GM19328 (cell line): ENCODE results near the gene NPY2R.

Experiments used
- ATAC-seq: cut with Tn5 transposase; IDR thresholded peaks from one replicate; pipeline ENCODE4 v1.9.1; 2021; ENCODE audit warnings: mild to moderate bottlenecking, moderate library complexity; ENCODE audit not compliant: unreplicated experiment

NPY2R gene, protein sequence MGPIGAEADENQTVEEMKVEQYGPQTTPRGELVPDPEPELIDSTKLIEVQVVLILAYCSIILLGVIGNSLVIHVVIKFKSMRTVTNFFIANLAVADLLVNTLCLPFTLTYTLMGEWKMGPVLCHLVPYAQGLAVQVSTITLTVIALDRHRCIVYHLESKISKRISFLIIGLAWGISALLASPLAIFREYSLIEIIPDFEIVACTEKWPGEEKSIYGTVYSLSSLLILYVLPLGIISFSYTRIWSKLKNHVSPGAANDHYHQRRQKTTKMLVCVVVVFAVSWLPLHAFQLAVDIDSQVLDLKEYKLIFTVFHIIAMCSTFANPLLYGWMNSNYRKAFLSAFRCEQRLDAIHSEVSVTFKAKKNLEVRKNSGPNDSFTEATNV

DNA sequence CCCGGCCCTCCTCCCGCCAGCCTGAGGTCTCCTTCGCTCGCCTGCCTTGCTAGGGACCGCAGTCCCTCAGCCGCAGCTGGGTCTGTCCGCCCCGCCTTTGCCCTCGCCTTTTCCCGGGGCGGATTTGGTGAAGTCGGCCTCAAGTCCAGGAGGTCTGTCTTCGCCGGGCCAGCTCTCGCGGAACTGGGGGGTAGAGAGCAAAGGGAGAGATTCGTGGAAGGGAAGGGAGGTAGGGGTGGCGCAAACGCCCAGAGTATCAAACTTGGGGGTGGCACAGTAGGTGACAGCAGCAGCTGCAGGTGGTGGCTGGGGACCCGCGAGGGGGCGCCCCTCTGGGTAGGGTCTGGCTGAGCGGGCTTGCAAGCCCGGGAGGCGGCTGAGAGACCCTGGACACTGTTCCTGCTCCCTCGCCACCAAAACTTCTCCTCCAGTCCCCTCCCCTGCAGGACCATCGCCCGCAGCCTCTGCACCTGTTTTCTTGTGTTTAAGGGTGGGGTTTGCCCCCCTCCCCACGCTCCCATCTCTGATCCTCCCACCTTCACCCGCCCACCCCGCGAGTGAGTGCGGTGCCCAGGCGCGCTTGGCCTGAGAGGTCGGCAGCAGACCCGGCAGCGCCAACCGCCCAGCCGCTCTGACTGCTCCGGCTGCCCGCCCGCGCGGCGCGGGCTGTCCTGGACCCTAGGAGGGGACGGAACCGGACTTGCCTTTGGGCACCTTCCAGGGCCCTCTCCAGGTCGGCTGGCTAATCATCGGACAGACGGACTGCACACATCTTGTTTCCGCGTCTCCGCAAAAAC lies at the start of gene NPY2R:
Gene NPY2R (plus strand): TSS at position 379 of the 797 bp plus-strand sequence. CDS start 5,304 bp downstream, outside the sequence.
- no peak for ATAC-seq

DNA sequence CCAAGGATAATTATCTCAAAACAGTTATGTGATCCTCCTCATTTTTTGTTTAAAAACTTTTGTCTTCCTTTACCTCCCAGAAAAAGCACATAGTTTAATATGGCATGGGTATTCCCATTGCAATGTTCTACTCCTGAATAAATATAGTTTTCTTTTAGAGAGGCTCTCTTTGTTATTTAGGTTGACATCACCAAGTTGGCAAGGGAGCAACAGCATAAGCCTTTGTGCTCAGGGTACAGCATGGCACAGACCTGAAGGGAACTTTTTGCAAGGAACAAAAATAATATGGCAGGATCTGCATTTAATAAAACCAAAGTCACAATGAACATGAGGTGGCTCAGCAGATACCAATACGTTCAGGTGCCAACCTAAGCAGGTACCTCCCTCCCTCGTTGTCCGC lies 47.1 kb upstream of the NPY2R start:
- ATAC-seq = no peak

DNA sequence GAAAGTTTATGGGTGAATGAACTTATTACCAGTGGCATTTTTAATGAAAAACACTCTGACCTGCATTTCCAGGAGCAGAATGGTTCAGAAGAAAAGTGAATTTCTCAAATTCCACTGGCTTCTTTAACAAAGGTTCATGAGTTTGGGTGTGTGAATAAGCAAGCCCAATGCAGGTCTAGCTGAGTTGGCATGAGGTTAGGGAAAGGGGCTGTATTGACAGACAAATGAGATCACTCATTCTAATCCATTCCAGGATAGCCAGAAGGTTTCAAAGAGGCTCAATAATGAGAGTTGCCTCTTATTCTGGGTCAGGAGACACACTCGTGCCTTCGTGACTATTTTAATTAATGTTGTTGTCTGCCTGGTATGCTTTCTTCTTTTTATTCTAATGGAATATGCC lies 43.7 kb upstream of the NPY2R start:
- ATAC-seq = no peak

DNA sequence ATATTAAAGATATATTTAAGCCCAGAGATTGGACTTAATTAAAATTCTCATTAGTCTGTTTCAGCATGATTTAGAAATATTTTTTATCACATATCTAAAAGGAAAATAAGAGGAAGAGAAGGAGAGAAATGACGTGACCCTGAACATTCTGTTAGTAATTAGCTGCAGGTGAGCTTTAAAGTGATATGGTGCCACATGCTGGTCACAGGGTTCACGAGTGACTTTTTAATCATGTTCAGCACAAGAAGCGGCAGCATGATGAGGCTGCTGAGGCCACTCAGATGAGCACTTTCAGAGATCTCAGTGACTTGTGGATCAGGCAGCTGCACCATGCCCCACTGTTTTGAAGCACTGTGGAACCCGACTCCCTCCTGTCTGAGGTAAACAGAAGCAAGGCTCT lies 37.9 kb upstream of the NPY2R start:
- no peak for ATAC-seq

DNA sequence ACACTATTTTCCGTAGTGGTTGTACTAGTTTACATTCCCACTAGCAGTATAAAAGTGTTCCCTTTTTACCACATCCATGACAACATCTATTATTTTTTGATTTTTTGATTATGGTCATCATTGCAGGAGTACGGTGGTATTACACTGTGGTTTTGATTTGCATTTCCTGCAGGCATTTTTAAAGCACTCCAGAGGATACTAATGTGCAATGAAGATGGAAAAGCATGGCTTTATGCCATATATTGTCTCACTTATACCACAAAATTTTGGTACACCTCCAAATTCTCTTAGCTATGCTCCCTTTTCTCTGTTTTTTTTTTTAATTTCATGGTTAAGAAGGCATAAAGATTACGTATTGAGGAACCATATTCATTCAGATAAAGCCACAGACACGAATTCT lies 35.1 kb upstream of the NPY2R start:
- ATAC-seq = no peak

DNA sequence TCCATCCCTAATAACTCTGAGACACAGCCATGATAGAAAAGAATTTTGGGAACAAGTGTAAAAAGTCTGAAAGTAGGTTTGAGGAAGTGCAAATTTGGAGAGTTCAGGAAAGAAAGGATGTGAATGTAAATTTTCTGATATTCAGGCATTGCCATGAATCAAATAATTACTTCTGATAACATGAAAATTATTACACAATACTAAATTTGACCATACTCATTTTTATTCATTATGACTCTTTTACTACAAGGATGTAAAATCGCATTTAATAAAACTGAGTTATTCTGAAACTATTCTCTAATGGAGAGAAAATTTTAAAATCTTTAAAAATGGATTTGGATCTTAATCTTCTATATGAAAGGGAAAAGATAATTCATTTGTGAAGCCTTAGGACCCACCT lies 33.8 kb upstream of the NPY2R start:
- no peak for ATAC-seq

DNA sequence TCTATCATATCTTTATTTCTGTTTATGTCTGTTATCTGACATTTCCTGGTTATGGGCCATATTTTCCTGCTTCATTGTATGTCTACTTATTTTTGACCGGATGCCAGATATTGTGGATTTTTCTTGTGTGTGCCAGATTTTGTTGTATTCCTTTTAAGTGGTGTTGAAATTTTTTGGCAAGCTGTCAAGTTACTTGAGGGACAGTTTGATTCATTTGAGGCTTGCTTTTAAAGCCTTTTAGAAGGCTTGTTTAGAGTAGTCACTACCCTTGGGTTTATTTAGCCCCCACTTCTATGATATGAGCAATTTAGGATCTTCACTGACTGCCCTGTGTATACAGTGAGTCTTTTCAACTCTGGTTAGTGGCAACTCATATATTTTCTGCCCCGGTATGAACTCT lies 29.2 kb upstream of the NPY2R start:
- no peak for ATAC-seq

DNA sequence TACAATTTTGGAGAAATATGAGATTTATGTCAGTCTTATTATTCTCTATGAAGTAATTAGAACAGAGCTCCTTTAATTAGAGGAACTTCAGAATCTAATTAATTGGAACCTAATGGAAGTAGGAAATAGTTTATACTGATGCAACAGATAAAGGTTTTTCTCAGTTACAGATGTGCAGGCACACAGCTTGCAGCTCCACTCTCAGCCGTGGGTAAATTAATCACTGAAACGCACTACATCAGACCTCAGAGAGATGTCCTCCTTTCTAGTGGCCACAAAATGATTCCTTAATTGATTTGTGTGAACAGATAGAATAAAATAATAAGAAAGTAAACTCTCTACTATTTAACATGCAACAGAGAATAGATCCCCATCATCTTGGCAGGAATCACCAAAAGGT lies 21.5 kb upstream of the NPY2R start:
- ATAC-seq = no peak

DNA sequence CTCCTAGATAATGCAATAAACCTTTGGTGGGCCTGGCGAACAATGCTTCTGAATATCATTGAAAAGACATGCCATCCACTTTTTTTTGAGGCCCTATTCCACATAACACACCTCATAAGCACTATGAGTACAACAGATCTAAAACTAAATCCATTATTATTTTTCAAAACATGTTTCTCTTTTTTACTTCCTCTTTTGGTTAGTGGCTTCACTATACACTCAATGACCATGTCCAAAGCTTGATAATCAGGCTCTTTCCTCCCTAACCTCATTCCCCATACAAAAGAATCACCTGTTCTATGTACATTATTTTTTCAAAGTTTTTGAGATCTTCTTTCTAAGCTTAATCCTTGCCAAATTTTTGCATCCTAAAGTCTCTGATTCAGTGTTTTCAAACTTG lies 20.4 kb upstream of the NPY2R start:
- ATAC-seq = no peak

DNA sequence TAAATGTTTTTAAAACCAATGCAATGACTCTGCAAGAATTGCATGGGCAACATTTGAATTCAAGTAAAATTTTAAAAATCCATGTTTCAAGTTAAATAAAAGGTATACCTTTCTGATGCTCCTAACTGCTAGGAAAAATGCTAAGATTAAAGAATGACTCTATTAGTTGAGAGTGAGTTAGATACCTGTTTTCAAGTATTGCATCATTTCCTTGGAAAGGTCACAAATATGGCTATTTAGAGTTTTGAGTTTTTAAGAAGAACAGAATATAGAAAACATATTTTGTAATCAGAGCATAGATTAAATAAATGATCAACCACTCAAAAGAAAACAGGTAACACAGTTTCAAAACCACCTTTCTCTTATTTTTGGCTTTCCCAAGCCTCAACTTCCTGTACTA lies 18.3 kb upstream of the NPY2R start:
- ATAC-seq = no peak

DNA sequence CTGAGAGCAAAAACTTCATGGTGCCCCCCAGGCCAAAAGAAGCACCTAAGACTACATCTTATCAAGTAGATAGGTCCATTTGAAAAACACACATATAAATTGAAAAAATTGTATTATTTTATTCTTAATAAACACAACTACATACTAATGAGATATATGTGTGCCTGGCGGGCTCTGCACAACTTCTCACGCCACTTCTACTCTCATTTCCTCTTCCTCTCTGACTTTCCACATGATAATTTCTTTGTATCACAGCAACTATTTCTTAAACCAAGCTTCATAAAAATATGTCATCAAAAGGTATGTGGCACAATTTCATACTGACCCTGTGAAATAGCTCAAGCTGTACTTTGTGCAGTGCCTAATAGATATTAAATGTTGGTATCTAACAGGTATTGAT lies 10.7 kb upstream of the NPY2R start:
- ATAC-seq = no peak

DNA sequence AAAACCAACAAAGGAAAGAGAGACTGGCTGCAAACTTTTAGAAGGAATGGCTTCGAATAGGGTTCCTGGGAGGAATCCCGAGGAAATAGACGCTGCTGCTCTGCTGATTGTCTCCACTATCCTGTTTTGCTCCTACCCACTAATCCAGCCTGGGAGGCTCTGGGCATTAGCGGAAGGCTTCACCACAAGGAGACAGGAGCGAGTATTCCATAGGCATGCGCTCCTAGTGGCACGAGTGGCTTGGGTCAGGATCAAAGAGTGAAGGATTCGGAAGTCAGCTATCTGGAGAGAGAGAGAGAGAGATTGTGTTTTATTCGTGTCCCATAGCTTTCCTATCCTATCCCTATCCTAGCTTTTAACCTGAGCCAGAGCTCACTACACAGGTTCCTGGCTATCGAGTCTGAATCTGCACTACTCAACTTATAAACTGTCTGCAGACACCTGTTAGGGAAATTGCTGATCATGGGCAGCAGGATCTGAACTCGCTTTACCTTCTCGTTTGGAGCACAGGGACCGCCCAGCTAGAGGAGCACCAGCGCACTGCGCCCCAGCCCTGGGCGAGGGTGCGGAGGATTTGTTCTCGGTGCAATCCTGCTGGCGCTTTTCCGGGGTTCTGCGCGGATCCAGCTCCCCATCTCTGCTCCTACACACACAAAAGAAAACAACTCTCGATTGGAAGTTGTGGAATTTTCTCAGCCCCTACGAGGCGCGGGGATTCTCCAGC lies 740 bp upstream of the NPY2R start:
- no peak for ATAC-seq

DNA sequence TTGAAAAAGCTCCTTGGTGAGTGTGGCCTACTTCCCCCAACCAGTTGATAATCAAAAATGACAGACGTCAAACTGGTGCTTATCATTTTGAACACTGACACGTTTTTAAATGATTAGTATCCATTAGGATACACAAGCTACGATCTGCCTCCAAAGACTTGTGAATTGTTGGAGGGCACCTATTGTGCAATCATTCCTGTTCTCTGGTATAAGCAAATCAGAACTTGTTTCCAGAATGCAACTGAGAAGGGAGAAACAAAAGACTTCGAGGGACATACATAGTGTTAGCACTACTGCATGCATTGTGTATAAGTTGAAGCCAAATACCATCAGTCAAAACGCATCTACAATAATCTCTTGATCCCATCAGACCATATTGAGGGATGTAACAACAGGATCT lies 11.6 kb downstream of the NPY2R start:
- ATAC-seq = no peak

DNA sequence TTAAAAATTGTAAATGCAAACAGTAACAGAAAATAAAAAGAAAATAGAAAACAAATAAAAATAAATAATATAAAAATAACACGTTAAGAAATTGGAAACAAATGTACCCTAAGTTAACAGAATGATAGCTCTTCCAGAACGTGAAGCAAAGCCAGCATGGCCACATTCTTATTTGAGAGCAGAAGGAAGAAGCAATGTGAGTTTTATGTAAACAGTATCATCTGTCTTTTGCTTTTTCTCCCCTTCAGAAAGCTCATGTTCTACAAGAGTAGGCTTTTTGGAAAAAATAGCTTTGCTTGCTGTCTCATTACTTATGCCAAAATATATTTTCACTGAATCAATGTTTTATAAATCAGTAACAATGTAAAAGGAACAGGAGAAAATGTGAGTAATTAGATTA lies 18.7 kb downstream of the NPY2R start:
- no peak for ATAC-seq

DNA sequence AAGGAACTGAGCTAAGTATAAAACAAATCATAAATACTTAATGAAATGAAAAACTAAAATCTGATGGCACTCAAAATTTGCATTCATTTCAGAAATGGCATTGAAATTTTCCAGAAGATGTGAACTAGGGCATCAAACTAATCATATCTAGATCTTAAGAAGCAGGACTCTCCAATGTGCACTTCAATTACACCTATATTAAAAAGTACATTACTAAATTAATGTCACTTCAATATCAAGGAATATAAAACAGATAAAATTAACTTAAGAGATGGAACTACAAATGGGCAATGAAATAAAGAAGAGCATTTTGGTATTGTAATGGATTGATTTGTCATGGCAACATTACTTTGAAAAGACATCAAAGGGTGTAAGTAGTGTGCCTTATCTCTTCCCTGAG lies 20.3 kb downstream of the NPY2R start:
- ATAC-seq = no peak

DNA sequence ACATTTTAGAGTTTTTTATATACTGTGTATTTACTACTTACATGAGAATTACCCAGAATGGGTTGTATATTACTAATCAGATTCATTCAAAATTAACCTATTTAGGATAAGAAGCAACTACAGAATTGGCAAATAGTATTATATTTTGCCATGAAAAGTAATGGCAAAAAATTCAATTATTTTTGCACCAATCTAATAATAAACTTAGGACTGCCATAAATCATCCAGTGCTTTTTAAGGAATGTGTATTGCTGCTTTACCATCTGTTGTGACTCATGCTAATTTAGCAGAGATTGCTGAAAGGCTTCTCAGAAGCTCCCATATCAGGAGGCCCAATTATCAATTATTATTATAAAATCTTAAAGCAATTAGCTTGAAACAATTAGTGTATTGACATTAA lies 24.0 kb downstream of the NPY2R start:
- no peak for ATAC-seq

DNA sequence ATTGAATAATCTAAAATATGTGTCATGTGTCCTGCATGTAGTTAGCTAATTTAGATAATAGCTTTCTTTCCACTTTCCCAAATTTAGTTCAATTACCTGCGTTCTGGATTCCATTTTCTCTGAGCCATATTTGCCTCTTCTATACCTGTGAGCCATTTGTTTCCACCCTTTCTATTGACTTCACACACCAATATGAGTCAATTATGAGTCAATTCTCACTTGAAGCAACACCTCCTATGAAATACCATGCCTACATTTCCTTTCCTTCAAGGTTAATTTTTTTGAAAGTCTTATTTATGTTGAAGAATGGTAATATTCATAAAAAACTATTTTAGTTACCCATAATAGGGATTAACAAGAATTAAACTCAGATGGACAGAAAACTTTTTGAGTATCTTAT lies 25.8 kb downstream of the NPY2R start:
- no peak for ATAC-seq

DNA sequence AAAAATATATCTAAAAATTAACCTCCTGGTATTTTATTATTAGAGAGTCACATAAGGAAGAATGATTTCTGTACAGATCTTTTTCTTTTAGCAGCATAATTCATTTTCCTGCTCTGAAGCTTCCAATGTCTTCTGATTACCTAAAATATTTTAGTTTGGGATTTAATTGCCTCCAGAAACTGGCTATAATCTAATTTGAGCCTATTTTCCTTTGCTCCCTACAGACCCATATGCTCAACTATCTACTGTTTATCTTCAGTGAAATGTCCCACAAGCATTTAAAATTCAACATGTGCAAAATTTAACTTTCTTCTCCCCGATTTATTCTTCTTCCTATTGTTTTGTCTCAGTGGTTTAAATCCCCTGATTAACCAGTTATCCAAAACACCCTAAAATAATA lies 29.1 kb downstream of the NPY2R start:
- ATAC-seq = no peak

DNA sequence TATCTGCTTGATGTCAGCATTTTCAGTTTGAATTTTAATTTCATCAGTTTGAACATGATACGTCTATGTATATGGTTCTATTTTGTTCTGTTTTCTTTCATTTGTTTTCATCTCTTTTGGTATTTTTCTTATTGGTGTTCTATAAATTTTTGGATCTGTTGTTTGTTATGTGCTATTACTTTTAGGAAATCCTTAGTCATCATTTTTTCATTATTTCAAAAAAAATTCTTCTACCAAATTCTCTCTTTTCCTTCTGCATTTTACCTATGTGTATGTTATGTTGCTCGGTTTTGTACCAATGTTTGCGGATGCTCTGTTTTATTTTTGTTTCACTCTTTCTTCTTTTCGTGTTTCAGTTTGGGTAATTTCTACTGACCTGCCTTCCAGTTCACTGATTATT lies 32.8 kb downstream of the NPY2R start:
- no peak for ATAC-seq

DNA sequence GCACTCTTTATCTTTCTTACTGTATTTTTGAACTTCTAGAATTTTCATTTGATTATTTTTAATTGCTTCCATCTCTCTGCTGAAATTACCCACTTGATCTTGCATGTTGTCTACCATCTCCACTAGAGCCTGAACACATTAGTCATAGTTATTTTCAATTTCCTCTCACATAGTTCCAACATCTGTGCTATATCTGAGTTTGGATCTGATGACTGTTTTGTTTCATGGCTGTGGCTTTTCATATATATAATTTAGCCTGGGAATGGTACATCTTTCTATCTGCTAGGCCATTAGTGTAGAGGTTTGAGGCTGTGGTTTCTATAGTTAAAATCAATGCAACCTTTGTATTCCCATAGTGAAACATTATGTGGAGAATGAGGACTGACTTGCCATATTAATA lies 33.2 kb downstream of the NPY2R start:
- no peak for ATAC-seq

DNA sequence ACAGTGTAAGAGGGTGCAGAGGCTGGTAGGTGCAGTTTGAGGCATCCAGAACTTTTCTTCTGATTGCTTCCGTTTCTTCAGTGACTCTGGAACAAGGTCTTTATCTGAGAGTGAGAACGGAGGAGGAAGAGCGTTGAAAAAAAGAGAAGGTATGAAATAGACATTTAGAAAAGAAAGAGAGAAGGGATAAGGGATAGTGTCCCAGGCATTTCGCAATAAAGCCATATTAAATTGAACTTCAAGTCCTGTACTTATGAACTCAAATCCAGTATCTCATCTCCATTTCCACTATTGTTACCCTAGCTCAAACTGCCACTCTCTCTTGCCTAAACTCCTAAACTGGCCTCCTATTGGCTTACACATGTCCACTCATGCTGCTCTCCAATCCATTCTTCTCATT lies 36.7 kb downstream of the NPY2R start:
- no peak for ATAC-seq
